DMS53 treated with DMSO at 0.1 percent for 48 hours (cell line): ENCODE measurements around the gene GADL1.

ENCODE experiments used
- DNase-seq: peaks from one replicate; lab custom pipeline; 2025; ENCODE audit not compliant: unreplicated experiment; lab: John Stamatoyannopoulos, UW

Gene GADL1

DNA sequence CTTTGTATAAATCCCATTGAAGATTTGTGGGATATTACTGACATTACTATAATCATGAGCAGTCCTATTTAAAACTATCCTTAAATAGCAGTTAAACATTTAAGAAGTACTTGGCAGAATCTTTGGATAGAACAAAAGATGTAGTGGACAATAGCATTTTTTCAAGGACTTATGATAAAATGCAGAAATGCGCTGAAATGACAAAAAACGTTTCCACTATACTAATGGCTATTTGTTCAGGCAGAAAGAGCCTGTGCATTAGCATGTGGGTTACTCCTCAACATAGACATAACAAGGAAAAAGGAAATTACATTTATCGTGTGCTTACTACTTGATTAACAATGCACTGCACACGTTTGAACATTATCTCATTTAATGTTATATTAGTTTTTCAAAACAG is 80.7 kb downstream of the GADL1 start:
- no peak for DNase-seq

DNA sequence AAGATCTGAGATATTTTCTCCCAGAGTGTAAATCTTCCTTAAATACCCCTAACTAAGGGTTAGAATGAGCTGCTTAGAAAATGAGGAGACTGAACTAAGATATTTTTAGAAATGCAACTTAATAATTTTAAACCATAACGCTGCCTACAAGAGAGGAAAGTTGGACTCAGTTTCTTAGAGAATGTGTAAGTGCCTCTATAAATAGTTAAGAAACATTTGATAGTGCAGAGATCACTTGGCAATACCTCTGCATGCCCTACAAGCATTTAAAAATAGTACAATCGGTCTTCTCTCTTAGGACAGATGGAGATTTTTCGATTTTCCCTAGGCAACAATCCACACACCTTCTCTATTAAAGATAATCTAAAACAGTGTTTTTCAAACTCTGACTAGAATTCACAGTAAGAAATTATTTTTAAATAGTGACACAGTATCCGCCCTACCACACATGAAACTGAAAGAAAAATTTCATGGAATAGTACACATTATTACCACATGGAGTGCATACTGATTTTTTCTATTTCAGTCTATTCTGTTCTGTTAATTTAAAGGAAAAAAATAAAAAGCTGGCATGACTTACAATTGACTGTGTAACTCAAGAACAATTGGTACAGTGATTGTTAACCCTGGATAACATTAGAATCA is 83.2 kb downstream of the GADL1 start:
- DNase-seq, result no peak

DNA sequence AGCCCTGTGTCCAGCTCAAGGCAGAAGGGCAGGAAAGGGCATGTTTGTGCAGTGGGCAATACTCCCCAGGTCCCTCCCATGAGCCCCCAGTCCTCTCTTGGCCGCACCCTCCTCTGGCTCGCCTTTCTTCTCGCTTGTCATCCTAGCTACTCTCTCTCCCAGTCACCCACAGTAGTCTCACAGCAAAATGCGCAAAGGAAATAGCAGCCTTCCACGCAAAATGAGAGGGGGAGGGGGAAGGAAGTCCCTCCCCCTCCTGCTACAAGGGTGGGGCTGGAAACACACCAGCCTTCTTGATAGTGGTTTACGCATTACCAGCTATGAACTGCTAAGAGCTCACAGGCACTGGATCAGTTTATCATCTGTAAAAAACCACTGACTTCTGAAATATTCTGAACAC is 83.8 kb downstream of the GADL1 start:
- no peak for DNase-seq

GRCh38 chr3:30805695-30806094 is 88.8 kb downstream of the GADL1 start:
- DNase-seq, result no peak

DNA sequence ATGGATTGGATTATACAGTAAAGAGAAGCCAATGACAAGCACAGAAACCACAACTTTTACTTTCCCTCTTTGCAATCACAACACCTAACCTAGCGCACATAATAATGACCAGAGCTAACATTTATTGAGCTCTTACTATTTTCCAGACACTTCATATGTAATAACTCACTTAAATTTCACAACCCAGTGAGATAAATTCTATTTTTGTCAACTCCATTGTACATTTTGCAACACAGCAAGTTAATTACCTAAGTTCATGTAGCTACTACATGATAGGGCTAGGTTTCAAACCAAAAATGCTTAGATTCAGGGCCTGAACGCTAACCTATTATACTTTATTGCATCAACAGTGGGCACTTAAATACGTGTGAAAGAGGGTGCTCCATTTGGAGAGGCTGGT is 89.5 kb downstream of the GADL1 start:
- DNase-seq, result no peak

- DNase-seq, result no peak
Observed at GRCh38 chr3:30795176-30795575, 99.3 kb downstream of the GADL1 start.

DNA sequence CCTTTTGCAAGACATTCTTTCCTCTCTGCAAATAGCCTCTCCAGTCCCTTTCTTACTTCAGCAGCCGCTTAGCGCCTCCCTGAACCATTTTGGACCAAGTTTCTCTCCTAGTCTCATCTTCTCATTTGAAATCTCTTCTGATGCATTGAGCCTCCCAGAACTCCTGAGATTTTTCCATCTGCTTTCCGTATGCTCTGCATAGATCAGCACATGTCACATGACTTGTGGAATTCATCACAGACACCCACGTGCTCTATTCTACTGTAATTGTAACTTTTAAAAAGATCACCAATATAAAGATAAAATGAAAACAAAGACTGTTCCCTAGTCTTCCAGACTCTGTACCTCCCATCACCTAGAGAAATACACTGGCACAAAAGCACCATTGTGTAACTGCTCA is 100.7 kb downstream of the GADL1 start:
- no peak for DNase-seq

DNA sequence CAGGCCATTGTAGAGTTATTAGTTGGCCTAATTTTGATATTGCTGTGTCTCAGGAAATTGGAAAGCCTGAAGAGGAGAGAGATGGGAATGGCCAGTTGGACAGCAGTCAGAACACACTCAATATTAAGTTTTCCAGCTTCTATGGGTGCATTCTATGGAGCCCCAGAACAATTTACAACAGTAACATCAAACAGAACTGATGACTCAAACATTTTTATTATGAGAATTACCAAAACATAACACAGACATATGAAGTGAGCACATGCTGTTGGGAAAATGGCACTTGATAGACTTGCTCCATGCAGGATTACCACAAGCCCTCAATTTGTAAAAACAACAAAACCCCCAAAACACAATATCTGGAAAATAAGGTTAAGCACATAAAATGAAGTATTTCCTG is 104.3 kb downstream of the GADL1 start:
- DNase-seq, result no peak

DNA sequence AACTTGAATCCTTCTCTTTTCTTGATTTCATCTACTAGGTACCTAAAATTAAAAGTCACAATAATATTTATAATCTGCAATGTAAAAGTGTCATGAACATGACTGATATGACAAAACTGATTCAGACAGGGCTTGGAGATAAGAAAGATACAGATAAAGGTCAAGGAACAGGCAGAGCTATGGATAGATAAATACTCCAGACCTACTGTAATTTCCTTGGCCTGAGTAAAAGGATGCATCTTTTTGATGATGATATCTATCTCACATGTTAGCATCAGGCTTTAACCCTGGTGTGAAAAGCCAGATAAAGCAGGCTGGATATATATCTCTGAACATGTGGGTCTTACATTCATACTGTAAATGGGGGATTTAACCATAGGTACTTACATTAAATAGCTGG is 108.1 kb downstream of the GADL1 start:
- DNase-seq, result no peak

DNA sequence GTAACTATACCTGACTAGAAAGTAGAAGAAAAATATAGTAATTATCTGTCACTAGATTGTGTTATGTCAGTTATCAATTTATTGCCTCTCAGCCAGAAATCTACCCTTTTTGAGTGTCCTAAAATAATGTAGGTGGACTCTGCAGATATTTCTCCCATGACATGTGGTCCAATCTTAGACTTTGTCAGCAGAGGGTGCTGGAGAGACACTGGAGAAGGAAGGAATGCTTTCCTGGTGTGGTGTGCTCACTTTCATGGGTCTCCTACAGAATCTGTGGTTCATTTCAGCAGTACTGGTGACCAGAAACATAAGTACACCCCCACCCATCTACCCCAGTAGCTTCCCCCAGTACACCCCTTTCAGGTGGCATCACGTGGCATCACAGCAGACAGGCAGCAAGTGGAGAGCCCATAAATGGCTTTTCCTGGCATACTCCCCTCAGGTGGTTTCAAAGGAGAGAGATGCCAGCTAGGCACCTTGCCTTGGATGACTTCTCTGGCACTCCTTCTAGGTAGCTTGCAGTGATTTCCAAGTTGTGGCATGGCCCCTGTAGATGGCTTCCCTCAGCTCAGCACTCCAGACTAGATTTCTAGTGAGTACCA is 114.7 kb downstream of the GADL1 start:
- no peak for DNase-seq

- no peak for DNase-seq
Observed at GRCh38 chr3:30778933-30779332, 115.5 kb downstream of the GADL1 start.

GRCh38 chr3:30777426-30778113 is 116.9 kb downstream of the GADL1 start:
- no peak for DNase-seq

GRCh38 chr3:30776186-30776815 is 118.2 kb downstream of the GADL1 start:
- DNase-seq, result no peak

DNA sequence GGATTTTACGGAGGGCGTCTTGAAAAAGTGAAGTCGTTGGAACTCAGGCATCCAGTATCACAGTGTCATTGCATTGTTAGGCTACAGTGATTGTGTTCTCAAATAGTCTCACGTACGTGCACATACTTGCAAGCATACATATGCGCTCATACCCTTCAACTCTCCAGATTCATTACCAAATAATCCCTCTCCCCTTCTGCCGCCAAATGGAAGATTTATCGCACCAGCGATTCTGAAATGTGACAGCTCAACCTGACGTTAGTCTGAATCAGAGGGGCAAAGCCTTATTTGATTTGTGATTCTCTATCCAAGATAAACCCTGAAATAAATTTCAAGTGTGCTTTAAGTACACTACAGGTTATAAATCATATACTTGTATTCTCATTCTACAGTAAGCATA is 119.4 kb downstream of the GADL1 start:
- DNase-seq, result no peak

DNA sequence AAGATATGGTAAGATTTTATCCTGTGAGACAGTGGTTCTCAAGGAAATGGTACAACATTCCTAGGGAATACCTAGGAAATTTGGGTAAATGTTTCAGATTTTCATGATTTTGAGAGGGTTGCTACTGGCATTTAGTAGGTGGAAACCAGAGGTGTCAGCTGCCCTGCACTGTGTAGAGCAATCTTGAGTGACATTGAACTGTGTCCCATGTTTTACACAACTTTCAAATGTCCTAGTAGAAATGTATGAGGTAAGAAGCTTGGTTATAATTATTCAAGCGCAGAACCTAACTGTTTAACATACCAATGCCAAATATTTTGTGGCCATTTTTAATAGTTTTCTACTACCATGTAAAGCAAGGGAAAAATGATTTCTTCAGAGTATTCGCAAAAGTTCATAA is 120.4 kb downstream of the GADL1 start:
- DNase-seq, result no peak

DNA sequence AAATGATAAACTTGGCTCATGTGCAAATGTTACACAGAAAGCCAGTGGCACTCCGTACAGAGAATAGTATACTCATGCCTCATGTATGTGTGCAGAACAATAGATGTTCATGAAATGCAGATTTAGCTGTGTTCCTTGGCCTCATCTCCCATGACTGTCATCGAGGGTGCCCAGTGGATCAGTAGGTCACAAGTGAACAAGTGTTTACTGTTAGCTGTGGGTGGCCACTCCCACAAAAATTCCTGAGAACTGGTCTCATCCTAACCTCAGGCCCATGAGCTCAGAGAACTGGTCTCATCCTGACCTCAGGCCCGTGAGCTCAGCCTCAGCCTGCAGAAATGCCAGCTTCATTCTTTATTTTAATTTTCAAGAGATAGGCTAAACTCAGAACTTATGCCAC is 124.1 kb downstream of the GADL1 start:
- DNase-seq, result no peak

DNA sequence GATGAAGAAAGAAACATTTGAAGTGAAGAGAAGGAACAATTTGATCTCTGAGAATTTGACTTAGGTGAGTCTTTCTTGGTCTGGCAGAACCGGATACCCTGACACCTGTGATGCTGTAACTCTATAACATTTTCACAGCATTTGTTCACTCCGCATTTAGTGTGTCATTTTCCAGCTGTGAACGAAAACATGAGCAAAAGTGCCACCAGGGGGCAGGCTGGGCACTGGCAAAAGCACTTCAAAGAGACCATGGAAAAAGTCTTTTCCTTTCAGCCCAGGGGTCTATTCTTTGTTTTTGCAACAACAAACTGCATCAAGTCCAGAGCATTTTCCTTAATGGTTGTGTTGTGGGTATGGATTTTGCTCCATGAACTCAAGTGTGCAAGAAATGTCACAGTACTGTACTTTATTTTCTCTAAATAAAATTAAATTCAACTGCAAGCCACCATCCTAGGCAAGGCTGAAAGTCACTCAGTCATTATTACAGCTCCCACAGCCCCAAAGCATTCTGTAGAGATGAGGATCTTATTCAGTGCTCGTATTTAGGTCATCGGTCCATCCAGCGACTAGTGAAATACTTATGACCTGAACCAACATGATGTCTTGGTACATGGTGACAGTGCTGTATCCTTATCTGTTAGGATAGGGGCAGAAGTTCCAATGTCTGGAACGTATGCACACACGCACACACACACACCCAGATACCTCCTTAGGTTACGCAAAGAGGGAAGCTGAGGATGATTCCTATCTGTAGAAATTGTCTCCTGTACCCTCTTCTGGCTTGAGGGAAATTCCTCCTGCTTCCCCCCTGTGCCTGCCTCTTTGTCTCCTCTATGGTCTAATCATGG is 125.5 kb downstream of the GADL1 start:
- no peak for DNase-seq

DNA sequence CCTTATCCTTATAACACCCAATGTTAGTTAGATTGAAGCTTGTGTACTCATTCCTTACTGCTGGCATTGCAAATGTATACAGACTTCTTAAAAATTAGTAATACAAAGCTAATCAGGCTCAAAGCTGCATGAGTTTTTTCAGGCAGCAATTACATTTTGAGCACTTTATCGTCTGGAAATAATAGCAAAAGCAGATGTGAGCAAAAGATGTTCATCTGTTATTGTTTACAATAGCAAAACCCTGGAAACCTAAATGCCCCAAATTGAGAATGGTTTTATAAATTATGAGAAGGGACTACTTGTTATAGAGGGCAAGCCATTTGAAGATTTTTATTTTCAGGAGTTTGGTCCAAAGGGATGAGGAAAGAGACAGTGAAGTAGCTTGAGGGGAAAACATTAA is 126.4 kb downstream of the GADL1 start:
- DNase-seq, result no peak

DNA sequence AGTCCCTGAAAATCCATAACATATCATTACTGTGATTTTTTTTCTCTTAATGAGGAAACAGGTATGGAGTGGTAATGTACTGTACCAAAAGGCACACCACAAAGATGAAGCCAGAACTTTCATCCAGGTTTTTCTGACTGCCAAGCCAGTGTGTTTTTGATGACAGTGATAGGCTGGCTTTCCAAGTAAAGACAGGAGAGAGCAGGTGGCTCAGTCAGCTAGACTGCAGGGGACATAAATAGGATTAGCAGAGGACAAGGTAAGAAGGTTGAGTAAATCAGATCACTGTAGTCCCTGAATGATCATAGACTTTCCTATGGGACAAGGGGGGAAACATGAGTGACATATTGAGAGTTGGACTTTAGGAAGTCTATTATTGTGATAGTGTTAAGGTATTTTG is 127.9 kb downstream of the GADL1 start:
- DNase-seq, result no peak

DNA sequence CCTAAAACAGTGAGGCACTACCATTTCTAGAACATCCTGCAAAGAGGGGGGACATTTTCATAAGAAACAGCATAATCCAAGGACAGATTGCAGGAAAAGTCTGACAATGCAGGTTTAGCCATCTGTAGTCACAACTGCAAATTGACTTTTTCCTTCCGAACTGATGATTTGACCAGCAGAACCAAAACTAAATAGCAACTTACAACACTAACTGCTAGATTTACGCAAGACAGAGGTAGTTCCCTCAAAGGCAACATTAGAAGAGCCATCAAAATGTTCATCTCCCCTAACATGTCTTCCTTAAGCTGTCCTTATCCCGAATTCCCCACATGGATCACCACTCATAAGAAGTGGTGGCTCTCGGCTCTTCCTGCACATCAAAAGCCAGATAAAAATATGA is 129.6 kb downstream of the GADL1 start:
- DNase-seq, result no peak

DNA sequence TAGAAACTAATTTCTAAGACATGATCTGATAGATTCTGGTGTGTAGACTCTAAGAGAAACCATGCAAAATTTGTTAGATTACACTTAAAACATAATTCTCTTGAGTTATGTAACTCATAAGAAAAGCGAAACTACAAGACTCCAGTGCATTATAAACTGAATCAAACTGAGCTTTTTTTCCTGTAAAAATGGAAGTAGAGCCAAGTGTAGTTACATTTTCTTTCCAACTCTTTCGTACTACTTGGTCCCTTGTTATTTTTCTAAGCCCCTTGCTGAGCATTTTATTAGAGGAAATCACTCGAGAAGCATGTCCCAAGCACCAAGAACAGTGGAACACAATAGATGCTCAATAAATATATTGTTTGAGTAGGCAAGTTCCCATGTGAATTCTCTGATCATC is 130.2 kb downstream of the GADL1 start:
- no peak for DNase-seq
